Measurements from ENCODE around the gene HEXD.

The HEXD gene

DNA sequence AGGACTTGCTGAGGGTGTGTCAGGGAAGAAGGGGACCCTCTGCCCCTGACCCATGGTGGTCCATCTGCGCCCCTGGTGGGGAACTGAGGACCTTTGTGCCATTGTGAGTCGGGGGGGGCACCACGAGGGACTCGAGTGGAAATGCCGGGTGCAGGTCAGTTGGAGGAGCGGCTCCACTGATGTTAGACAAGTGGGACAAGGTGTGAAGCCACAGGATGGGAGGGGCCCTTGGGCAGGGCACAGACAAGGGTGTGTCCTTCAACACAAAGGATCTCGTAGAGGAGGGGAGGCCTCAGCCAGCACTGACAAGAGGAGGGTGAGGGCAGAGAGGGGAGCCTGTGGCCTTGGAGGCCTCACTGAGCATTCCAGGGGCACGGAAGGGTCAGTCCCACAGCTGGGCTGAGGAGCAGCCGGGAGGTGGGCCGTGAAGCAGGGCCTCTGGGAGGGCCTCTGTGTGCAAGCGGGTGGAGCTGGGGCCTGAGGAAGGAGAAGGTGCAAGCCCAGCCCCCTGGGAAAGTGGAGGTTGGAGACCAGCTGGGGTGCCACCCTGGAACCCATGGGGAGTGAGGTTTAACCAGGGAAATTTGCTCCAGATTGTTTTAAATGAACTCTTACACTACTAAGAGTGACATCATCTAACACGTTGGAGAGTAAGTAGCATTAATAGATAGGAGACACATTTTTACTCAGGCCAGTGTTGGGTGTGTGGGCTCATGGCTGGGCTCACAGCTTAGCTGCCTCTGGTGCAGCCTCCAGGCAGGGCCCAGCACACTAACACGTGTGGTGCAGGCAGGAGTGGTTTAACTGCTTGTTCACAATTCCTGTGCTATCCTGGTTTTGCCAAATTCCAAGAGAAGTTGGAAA, 68.3 kb downstream of the HEXD start:
- Histone ChIP-seq H3K27ac (ENCODE audit: low read length) (no peak overlapping the region), H3K9ac (ENCODE audit: low read length) (no peak overlapping the region), H3K9me2 (replicated peaks; ENCODE audit: insufficient read depth, low read length) (no peaks in the 10 kb centered on the region), H3K4me3 (ENCODE audit: low read length) (no peak overlapping the region), H2AFZ (ENCODE audit: low read length) (no peak overlapping the region), H3K27me3 (replicated peaks; ENCODE audit: insufficient read depth, low read length) (no peaks in the 10 kb centered on the region), H4K20me1 (ENCODE audit: insufficient read depth, low read length) (no peaks in the 10 kb centered on the region), H3K79me2 (ENCODE audit: low read length) (no peaks in the 10 kb centered on the region), H3K4me2 (ENCODE audit: low read depth, low read length) (no peak overlapping the region), H3K9me3 (replicated peaks; ENCODE audit: insufficient read depth, low read length) (no peaks in the 10 kb centered on the region), H3F3A (ENCODE audit: insufficient read depth, low read length) (peaks cover 13% of the 10 kb centered on the region), H3K4me1 (ENCODE audit: low read length) (peaks cover 20% of the 10 kb centered on the region), H3K36me3 (replicated peaks; ENCODE audit: insufficient read depth, low read length) (peaks cover 2% of the 10 kb centered on the region; the same call in 1 of the 2 replicates)
- no peak for DNase-seq
- TF ChIP-seq EZH2 (optimal IDR thresholded peaks at IDR 0.05; ENCODE audit: low read depth, low read length) = no peak
- TF ChIP-seq EZH2phosphoT487 (IDR thresholded peaks at IDR 0.05; ENCODE audit: low read length) = no peak

DNA sequence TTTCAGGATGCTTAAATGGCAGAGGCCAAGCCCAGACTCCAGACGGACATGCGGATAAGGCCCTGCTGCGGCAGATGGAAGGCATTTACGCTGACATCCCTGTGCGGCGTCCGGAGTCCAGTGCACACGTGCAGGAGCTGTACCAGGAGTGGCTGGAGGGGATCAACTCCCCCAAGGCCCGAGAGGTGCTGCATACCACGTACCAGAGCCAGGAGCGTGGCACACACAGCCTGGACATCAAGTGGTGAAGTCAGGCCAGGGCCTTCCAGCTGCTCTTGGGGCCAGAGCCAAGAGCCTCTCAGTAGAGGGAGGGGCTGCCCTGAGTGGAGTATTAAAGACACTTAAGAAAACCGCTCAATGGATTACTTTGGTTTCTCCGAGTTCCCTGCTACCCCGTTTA, 69.8 kb downstream of the HEXD start:
- H3K9me2 ChIP-seq (replicated peaks; ENCODE audit: insufficient read depth, low read length) = no peaks in the 10 kb centered on the region
- DNase-seq = no peak
- no peak overlapping the region for H3K4me2 ChIP-seq (ENCODE audit: low read depth, low read length)
- TF ChIP-seq, protein P1, sequence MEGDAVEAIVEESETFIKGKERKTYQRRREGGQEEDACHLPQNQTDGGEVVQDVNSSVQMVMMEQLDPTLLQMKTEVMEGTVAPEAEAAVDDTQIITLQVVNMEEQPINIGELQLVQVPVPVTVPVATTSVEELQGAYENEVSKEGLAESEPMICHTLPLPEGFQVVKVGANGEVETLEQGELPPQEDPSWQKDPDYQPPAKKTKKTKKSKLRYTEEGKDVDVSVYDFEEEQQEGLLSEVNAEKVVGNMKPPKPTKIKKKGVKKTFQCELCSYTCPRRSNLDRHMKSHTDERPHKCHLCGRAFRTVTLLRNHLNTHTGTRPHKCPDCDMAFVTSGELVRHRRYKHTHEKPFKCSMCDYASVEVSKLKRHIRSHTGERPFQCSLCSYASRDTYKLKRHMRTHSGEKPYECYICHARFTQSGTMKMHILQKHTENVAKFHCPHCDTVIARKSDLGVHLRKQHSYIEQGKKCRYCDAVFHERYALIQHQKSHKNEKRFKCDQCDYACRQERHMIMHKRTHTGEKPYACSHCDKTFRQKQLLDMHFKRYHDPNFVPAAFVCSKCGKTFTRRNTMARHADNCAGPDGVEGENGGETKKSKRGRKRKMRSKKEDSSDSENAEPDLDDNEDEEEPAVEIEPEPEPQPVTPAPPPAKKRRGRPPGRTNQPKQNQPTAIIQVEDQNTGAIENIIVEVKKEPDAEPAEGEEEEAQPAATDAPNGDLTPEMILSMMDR (IDR thresholded peaks at IDR 0.05; ENCODE audit: low read length) = no peak
- TF ChIP-seq EZH2 (optimal IDR thresholded peaks at IDR 0.05; ENCODE audit: low read depth, low read length) = no peak
- TF ChIP-seq EZH2phosphoT487 (IDR thresholded peaks at IDR 0.05; ENCODE audit: low read length) = no peak
- H3K9ac ChIP-seq (ENCODE audit: low read length) = no peak overlapping the region
- no peaks in the 10 kb centered on the region for H3K79me2 ChIP-seq (ENCODE audit: low read length)
- H3K27me3 ChIP-seq (replicated peaks; ENCODE audit: insufficient read depth, low read length) = no peaks in the 10 kb centered on the region
- H3K36me3 ChIP-seq (replicated peaks; ENCODE audit: insufficient read depth, low read length) = peaks cover 2% of the 10 kb centered on the region; the same call in 1 of the 2 replicates
- H3K27ac ChIP-seq (ENCODE audit: low read length) = no peak overlapping the region
- no peaks in the 10 kb centered on the region for H3K9me3 ChIP-seq (replicated peaks; ENCODE audit: insufficient read depth, low read length)
- H4K20me1 ChIP-seq (ENCODE audit: insufficient read depth, low read length) = no peaks in the 10 kb centered on the region
- peaks cover 11% of the 10 kb centered on the region; the same call in 1 of the 2 replicates for H3F3A ChIP-seq (ENCODE audit: insufficient read depth, low read length)
- no peak overlapping the region for H2AFZ ChIP-seq (ENCODE audit: low read length)
- H3K4me3 ChIP-seq (ENCODE audit: low read length) = no peak overlapping the region
- H3K4me1 ChIP-seq (ENCODE audit: low read length) = peaks cover 20% of the 10 kb centered on the region

- H3K4me1 ChIP-seq (ENCODE audit: low read length) = peaks cover 31% of the 10 kb centered on the region
- H3K79me2 ChIP-seq (ENCODE audit: low read length) = no peaks in the 10 kb centered on the region
- H3K9ac ChIP-seq (ENCODE audit: low read length) = no peak overlapping the region
- no peak for TF ChIP-seq EZH2 (optimal IDR thresholded peaks at IDR 0.05; ENCODE audit: low read depth, low read length)
- no peak for TF ChIP-seq EZH2phosphoT487 (IDR thresholded peaks at IDR 0.05; ENCODE audit: low read length)
- TF ChIP-seq, protein P1 (IDR thresholded peaks at IDR 0.05; ENCODE audit: low read length) = no peak
- H3K36me3 ChIP-seq (replicated peaks; ENCODE audit: insufficient read depth, low read length) = peaks cover 2% of the 10 kb centered on the region; the same call in 1 of the 2 replicates
- H3K9me2 ChIP-seq (replicated peaks; ENCODE audit: insufficient read depth, low read length) = no peaks in the 10 kb centered on the region
- no peak overlapping the region for H3K27ac ChIP-seq (ENCODE audit: low read length)
- no peak for DNase-seq
- H3K4me2 ChIP-seq (ENCODE audit: low read depth, low read length) = no peak overlapping the region
- peaks cover 21% of the 10 kb centered on the region for H3F3A ChIP-seq (ENCODE audit: insufficient read depth, low read length)
- no peak overlapping the region for H3K4me3 ChIP-seq (ENCODE audit: low read length)
- H3K9me3 ChIP-seq (replicated peaks; ENCODE audit: insufficient read depth, low read length) = no peaks in the 10 kb centered on the region
- H3K27me3 ChIP-seq (replicated peaks; ENCODE audit: insufficient read depth, low read length) = no peaks in the 10 kb centered on the region
- no peak overlapping the region for H2AFZ ChIP-seq (ENCODE audit: low read length)
- H4K20me1 ChIP-seq (ENCODE audit: insufficient read depth, low read length) = no peaks in the 10 kb centered on the region
These were observed 71.0 kb downstream of the HEXD start for GRCh38 chr17:82489117-82489516.
